Astrocyte (in vitro differentiated cells and primary cell): ENCODE data around the gene ITPK1. TPM values are rescaled to one million over a fixed set of nuclear protein-coding genes. Genes with fewer than 3 reads are reported as not detected.

ENCODE experiments used
- DNase-seq: peaks from one replicate; pipeline ENCODE4 v3.0.0-alpha.2; 2010; ENCODE audit warnings: low read depth
- FAIRE-seq: peaks from 2 replicates; lab custom pipeline; 2011; peaks lifted over from hg19 to GRCh38; lab: Jason Lieb, UNC
- H2AFZ ChIP-seq: 2 replicates; pipeline ENCODE4 v1.6.0; 2012; ENCODE audit warnings: low read depth, low read length, inconsistent platforms
- H3K27ac ChIP-seq: 2 replicates; pipeline ENCODE4 v1.5.1; 2011; ENCODE audit warnings: low read depth, low read length, inconsistent platforms
- H3K27me3 ChIP-seq: 2 replicates; pipeline ENCODE4 v1.6.0; 2011; ENCODE audit warnings: low read length, inconsistent platforms; ENCODE audit not compliant: insufficient read depth
- H3K36me3 ChIP-seq: 2 replicates; pipeline ENCODE4 v1.5.1; 2011; ENCODE audit warnings: low read length, inconsistent platforms; ENCODE audit not compliant: insufficient read depth
- H3K4me1 ChIP-seq: 2 replicates; pipeline ENCODE4 v1.5.1; 2011; ENCODE audit warnings: low read length, inconsistent platforms; ENCODE audit not compliant: insufficient read depth
- H3K4me2 ChIP-seq: 2 replicates; pipeline ENCODE4 v1.6.0; 2012; ENCODE audit warnings: low read length, inconsistent platforms
- H3K4me3 ChIP-seq: 2 replicates; pipeline ENCODE4 v1.5.1; 2011; ENCODE audit warnings: low read depth, mild to moderate bottlenecking, low read length, inconsistent platforms; ENCODE audit not compliant: insufficient read depth
- H3K79me2 ChIP-seq: 2 replicates; pipeline ENCODE4 v1.6.0; 2012; ENCODE audit warnings: mild to moderate bottlenecking, low read length, inconsistent platforms; ENCODE audit not compliant: insufficient read depth
- H3K9ac ChIP-seq: 2 replicates; pipeline ENCODE4 v1.6.0; 2012; ENCODE audit warnings: mild to moderate bottlenecking, low read length, inconsistent platforms
- H3K9me3 ChIP-seq: 2 replicates; pipeline ENCODE4 v1.5.1; 2012; ENCODE audit warnings: low read depth, mild to moderate bottlenecking, low read length, inconsistent platforms; ENCODE audit not compliant: insufficient read depth
- H4K20me1 ChIP-seq: 2 replicates; pipeline ENCODE4 v1.6.0; 2012; ENCODE audit warnings: low read length, inconsistent platforms; ENCODE audit not compliant: insufficient read depth
- H3K27ac Mint-ChIP-seq: one replicate; pipeline ENCODE4 v1.8.0; 2021; ENCODE audit warnings: mild to moderate bottlenecking, mixed read lengths; ENCODE audit not compliant: unreplicated experiment
- H3K27me3 Mint-ChIP-seq: one replicate; pipeline ENCODE4 v1.8.0; 2021; ENCODE audit warnings: low read depth, mixed read lengths; ENCODE audit not compliant: unreplicated experiment
- H3K36me3 Mint-ChIP-seq: one replicate; pipeline ENCODE4 v1.8.0; 2021; ENCODE audit warnings: low read depth, mixed read lengths; ENCODE audit not compliant: unreplicated experiment
- H3K4me1 Mint-ChIP-seq: one replicate; pipeline ENCODE4 v1.8.0; 2021; ENCODE audit warnings: low read depth, mixed read lengths; ENCODE audit not compliant: unreplicated experiment
- H3K4me3 Mint-ChIP-seq: one replicate; pipeline ENCODE4 v1.8.0; 2021; ENCODE audit warnings: mild to moderate bottlenecking, moderate library complexity, mixed read lengths; ENCODE audit not compliant: unreplicated experiment
- H3K9me3 Mint-ChIP-seq: one replicate; pipeline ENCODE4 v1.8.0; 2021; ENCODE audit warnings: mild to moderate bottlenecking, mixed read lengths; ENCODE audit not compliant: unreplicated experiment
- EZH2 ChIP-seq: IDR thresholded peaks from 2 replicates; pipeline ENCODE4 v1.6.1; 2012; ENCODE audit warnings: mild to moderate bottlenecking, low read length, inconsistent platforms; ENCODE audit not compliant: insufficient read depth
- total RNA-seq: library from RNA; stranded (reverse); gene quantifications from 2 replicates; pipeline ENCODE4 v1.2.1, GENCODE V29; 2021
- TF ChIP-seq, protein P1 (sequence below): IDR thresholded peaks from 2 replicates; pipeline ENCODE4 v1.5.1; 2011; ENCODE audit warnings: low read depth, mild to moderate bottlenecking, inconsistent platforms, low read length, moderate library complexity; ENCODE audit not compliant: insufficient read depth

Gene ITPK1
- total RNA-seq, 1 donor from 2014 or later, result 13.0 TPM

DNA sequence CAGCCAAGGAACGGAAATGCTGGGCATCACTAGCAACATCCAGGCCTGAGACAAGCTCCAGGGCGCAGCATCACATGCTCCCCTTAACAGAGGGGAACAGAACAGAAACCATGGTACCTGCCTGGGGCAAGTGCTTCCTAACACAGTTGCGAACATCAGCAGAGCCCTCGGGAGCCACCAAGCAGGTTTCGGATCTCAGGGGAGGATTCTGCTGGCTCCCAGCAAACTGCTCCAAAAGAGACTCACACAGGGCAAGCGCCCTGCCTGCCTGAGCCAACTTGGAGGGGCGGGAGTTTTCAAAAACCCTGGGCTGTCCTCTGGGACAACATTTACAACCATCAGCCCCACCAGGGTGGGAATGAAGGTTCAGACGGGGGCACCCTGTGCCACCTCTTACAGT lies 173.1 kb downstream of the ITPK1 start:
- H3K4me1 ChIP-seq, result peaks cover 4% of the 10 kb centered on the region
- TF ChIP-seq, protein P1, sequence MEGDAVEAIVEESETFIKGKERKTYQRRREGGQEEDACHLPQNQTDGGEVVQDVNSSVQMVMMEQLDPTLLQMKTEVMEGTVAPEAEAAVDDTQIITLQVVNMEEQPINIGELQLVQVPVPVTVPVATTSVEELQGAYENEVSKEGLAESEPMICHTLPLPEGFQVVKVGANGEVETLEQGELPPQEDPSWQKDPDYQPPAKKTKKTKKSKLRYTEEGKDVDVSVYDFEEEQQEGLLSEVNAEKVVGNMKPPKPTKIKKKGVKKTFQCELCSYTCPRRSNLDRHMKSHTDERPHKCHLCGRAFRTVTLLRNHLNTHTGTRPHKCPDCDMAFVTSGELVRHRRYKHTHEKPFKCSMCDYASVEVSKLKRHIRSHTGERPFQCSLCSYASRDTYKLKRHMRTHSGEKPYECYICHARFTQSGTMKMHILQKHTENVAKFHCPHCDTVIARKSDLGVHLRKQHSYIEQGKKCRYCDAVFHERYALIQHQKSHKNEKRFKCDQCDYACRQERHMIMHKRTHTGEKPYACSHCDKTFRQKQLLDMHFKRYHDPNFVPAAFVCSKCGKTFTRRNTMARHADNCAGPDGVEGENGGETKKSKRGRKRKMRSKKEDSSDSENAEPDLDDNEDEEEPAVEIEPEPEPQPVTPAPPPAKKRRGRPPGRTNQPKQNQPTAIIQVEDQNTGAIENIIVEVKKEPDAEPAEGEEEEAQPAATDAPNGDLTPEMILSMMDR, result no peak
- no peak for TF ChIP-seq EZH2
- H3K9me3 Mint-ChIP-seq, result peaks cover 2% of the 10 kb centered on the region
- H4K20me1 ChIP-seq, result peaks cover 8% of the 10 kb centered on the region
- H3K9ac ChIP-seq, result no peak overlapping the region
- H3K9me3 ChIP-seq, result no peaks in the 10 kb centered on the region
- H2AFZ ChIP-seq, result no peak overlapping the region
- no peak overlapping the region for H3K4me2 ChIP-seq
- H3K27ac ChIP-seq, result no peak overlapping the region
- no peak overlapping the region for H3K4me3 ChIP-seq
- no peak for DNase-seq
- H3K27me3 ChIP-seq, result no peaks in the 10 kb centered on the region
- peaks cover 5% of the 10 kb centered on the region for H3K4me1 Mint-ChIP-seq
- H3K79me2 ChIP-seq, result no peaks in the 10 kb centered on the region
- no peak overlapping the region for H3K4me3 Mint-ChIP-seq
- H3K27me3 Mint-ChIP-seq, result peaks cover 21% of the 10 kb centered on the region
- no peak overlapping the region for H3K27ac Mint-ChIP-seq
- H3K36me3 Mint-ChIP-seq, result no peaks in the 10 kb centered on the region
- FAIRE-seq, result no peak
- H3K36me3 ChIP-seq, result no peaks in the 10 kb centered on the region

DNA sequence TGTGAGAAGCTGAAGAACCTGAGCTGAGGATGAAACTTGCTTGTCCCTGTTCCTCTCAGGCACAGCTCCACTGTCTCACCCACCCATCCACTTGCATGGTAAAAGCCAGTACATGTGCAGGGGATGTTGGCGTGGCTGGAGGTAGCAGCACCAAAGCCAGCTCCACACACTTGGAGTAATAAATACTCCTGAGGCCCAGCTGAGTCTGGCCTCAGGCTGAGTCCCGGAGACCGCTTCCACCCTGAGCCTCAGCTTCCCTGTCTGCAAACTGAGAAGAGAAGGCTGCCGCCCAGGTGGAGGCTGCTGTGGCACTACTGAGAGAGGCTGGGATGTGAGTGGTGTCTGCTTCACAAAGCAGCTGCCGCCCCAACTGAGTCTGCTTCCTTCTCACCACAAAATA lies 173.6 kb downstream of the ITPK1 start:
- peaks cover 5% of the 10 kb centered on the region for H3K4me1 Mint-ChIP-seq

DNA sequence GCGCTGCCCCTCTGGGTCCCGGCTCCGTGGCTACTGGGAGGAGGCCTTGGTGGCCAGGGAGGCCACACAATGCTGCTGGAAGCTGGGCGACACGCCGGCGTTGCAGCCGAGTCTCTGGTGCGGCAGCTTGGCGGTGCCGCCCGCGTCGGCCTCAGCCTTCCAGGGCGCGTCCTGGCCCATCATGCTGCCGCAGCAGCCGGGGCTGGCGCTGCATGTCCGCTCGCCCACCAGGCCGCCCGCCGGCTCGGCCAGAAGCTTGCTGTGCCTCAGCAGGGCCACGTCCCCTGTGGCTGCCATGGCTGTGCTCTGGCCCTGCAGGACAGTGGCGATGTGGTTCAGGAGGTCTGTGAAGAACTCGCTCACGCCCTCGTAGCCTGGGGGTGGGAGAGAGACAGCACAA lies 174.2 kb downstream of the ITPK1 start:
- no peaks in the 10 kb centered on the region for H3K36me3 Mint-ChIP-seq
- H3K9me3 ChIP-seq, result no peaks in the 10 kb centered on the region
- peaks cover 4% of the 10 kb centered on the region for H4K20me1 ChIP-seq
- FAIRE-seq, result no peak
- H3K4me3 Mint-ChIP-seq, result no peak overlapping the region
- H3K4me1 Mint-ChIP-seq, result peaks cover 4% of the 10 kb centered on the region
- no peak overlapping the region for H2AFZ ChIP-seq
- no peak overlapping the region for H3K4me3 ChIP-seq
- no peaks in the 10 kb centered on the region for H3K36me3 ChIP-seq
- H3K9ac ChIP-seq, result no peak overlapping the region
- H3K4me1 ChIP-seq, result peaks cover 4% of the 10 kb centered on the region
- no peaks in the 10 kb centered on the region for H3K27me3 ChIP-seq
- H3K4me2 ChIP-seq, result no peak overlapping the region
- no peak overlapping the region for H3K27ac Mint-ChIP-seq
- DNase-seq, result no peak
- H3K79me2 ChIP-seq, result no peaks in the 10 kb centered on the region
- H3K27me3 Mint-ChIP-seq, result peaks cover 19% of the 10 kb centered on the region
- H3K9me3 Mint-ChIP-seq, result peaks cover 2% of the 10 kb centered on the region
- H3K27ac ChIP-seq, result no peak overlapping the region
- TF ChIP-seq EZH2, result no peak
- TF ChIP-seq, protein P1, result no peak

More for the DNA sequence above, 173.6 kb downstream of the ITPK1 start:
- Histone ChIP-seq H3K4me3 (no peak overlapping the region), H3K27ac (no peak overlapping the region), H3K36me3 (no peaks in the 10 kb centered on the region), H3K27me3 (no peaks in the 10 kb centered on the region), H2AFZ (no peak overlapping the region), H3K79me2 (no peaks in the 10 kb centered on the region), H3K4me1 (peaks cover 4% of the 10 kb centered on the region), H3K9me3 (no peaks in the 10 kb centered on the region), H3K9ac (no peak overlapping the region), H4K20me1 (peaks cover 5% of the 10 kb centered on the region), H3K4me2 (no peak overlapping the region)
- Mint-ChIP-seq H3K4me3 (no peak overlapping the region), H3K27me3 (peaks cover 21% of the 10 kb centered on the region), H3K9me3 (peaks cover 2% of the 10 kb centered on the region), H3K36me3 (no peaks in the 10 kb centered on the region), H3K27ac (no peak overlapping the region)
- no peak for TF ChIP-seq EZH2
- TF ChIP-seq, protein P1, result no peak
- FAIRE-seq, result no peak
- DNase-seq, result no peak
